Dermis microvascular lymphatic vessel endothelial cell (primary cell): ENCODE data around the gene HYOU1. TPM values are rescaled to one million over a fixed set of nuclear protein-coding genes. Genes with fewer than 3 reads are reported as not detected.
"Not testable (repeated sequence)": the region's sequence is repeated elsewhere in the genome, so short reads cannot be mapped to it uniquely, and the experiment has no call there.

ENCODE experiments used
- DNase-seq, 2 donors: peaks; one replicate each; pipeline versions ENCODE4 v3.0.0 to v3.0.0-alpha.2; 2010; ENCODE audit warnings: low read depth in 2 of 2
- total RNA-seq: library from RNA; depleted of rRNA; stranded (reverse); fragments of >200 nt; gene quantifications from 2 replicates; pipeline ENCODE4 v1.2.1, GENCODE V29; 2014

HYOU1 gene
- total RNA-seq, 1 donor from 2014 or later = 146 TPM

GRCh38 chr11:119024430-119025098 lies 32.4 kb downstream of the HYOU1 start:
- no peak for DNase-seq

DNA sequence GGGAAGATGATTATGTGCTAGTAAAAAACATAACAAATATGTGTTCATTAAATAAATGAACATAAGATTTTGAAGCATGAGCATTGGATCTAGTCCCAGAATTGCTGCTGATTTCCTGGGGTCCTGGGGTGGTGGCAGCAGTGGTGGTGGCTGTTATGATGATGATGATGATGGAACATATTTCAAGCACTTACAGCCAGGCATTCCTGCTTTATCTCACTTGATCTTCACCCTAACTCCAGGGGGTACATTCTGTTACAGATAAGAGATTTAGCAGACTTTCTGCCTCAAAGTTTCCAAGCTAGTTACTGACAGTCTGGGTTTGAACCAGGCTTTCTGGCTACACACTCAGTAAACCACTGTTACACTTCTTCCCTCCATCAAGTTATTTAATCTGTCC lies 33.3 kb downstream of the HYOU1 start:
- DNase-seq = no peak

- no peak for DNase-seq
Observed at GRCh38 chr11:119021631-119022030, 35.4 kb downstream of the HYOU1 start.

DNA sequence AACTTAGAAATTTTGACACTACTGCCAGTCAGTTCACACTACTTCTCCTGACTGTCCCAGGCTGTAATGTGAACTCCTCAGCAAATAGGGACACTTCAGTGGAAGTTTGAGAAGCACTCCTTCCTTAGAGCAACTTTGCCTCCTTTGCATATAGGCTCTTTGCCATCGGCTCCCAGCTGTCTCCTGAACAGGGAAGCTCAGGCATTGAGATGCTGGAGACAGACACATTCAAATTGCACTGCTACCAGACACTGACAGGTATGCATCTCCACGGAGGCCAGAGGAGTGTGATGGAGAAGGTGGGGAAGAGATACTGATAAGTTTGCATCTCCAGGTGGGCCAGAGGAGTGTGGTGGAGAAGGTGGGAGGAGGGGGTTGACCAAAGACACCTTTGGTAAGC lies 37.0 kb downstream of the HYOU1 start:
- DNase-seq = no peak

DNA sequence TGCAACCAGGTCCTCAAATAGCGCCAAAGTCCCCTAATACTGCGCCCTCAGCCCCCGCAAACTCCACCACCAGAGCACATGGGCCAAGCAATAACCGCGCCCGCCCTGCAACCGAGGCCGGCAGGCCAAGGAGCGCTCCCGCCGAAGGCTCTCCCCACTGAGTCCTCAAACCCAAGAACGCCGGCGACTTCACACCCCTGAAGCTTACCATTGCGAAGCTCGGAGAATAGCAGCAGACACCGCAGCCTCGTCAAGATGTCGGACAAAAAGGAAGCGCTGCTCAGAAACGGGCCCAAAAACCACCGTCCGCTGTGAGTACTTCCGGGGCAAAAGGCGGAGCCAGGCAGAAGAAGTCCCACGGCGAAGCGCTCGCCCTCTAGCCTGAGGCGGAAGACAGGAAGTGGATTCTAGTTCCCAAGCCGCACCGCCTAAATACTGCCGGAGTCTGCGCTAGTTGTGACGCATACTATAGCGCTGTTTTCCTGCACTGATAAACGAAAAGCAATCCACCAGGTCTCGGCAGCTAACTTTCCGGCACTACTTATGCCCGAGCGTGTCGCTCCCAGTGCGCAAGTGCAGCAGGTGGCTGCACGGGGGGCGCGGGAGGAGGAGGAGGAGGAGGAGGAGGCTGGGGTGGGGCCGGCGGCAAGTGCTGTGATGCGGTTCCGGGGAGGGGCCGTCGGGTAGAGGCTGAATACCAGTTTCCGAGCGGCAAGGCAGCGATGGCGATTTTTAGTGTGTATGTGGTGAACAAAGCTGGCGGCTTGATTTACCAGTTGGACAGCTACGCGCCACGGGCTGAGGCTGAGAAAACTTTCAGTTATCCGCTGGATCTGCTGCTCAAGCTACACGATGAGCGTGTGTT lies 38.7 kb downstream of the HYOU1 start, which contains the start of the genes RPS25 and TRAPPC4:
RPS25 (minus strand) TSS at position 270 of the 865 bp plus-strand sequence; CDS start at position 211, 59 bp downstream.
TRAPPC4 (plus strand) TSS at position 693 of the 865 bp plus-strand sequence; CDS start at position 723, 30 bp downstream.
- DNase-seq = peak; percentile 93 to 97

GRCh38 chr11:119017377-119017776 lies 39.6 kb downstream of the HYOU1 start:
- DNase-seq = not testable (repeated sequence)

- no peak for DNase-seq
Observed at GRCh38 chr11:119016216-119017009, 40.6 kb downstream of the HYOU1 start.

- DNase-seq = no peak
Observed at GRCh38 chr11:119015054-119015611, 41.9 kb downstream of the HYOU1 start.

DNA sequence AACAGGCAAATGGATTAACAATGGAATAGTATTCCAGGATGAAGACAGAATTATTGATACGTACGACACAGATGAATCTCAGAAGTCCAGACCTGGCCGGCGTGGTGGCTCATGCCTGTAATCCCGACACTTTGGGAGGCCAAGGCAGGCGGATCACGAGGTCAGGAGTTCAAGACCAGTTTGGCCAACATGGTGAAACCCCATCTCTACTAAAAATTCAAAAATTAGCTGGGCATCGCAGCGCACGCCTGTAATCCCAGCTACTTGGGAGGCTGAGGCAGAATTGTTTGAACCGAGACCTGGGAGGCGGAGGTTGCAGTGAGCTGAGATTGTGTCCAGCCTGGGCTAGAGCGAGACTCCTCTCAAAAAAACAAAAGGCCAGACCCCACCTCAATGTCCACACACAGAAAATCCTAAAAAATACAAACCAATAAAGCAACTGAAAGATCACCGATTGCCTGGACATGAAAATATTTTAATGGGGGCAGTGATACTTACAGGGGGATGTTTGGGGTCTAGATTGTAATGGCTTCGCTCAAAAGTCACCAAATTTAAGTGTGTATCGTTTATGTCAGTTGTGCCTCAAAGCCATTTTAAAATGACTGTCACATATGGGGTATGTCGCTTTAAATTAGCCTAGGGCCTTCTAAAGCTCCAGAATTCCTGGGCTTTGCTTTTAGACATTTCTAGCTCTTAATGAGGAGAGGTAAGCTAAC lies 42.6 kb downstream of the HYOU1 start:
- no peak for DNase-seq

DNA sequence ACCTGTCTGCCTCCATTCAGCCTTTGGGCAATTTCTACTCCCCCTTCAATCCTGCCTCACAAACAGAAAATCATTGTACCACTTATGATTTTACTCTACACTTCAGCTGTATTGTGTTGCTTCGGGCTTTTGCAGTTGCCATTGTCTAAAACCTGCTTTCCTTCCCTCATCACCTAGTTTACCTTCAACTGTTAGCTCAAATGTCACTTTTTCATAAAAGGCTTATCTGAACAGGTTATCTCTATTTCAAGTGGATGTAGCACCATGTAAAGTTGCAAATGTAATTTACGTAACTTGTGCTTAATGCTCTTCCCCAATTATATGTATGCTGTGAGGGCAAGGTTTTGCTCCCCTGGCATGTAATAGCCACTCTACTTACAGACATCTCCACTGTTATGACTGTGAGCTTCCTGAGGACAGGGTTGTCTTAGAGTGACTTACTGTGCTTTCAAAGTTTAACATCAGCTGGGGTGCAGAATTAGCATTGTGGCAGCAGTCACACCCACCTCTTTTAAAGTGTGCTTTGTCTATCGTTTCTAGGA lies 44.3 kb downstream of the HYOU1 start:
- no peak for DNase-seq

DNA sequence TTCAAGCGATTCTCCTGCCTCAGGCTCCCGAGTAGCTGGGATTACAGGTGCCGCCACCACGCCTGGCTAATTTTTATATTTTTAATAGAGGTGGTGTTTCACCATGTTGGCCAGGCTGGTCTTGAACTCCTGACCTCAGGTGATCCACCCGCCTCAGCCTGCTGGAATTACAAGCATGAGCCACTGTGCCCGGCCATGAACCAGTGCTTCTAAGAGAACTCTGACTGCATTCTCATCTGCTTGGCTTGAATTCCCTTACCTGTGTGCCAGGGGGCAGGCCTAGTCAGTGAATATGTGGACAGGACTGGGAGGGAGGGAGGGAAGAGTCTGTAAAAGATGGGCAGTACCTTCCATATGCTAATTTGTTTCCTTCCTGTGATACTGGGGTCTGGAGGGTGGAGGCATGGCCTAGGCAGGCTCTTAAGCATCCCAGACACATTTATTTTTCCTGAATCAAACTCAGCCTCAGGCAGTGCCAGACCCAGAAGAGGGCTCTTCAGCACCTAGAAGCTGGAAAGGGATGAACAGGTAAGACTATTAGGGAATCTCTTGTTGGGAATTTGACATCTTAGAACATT lies 45.4 kb downstream of the HYOU1 start:
- no peak for DNase-seq

GRCh38 chr11:119006656-119007055 lies 50.3 kb downstream of the HYOU1 start:
- DNase-seq = no peak

- DNase-seq = no peak
Observed at GRCh38 chr11:119000906-119001305, 56.1 kb downstream of the HYOU1 start.

DNA sequence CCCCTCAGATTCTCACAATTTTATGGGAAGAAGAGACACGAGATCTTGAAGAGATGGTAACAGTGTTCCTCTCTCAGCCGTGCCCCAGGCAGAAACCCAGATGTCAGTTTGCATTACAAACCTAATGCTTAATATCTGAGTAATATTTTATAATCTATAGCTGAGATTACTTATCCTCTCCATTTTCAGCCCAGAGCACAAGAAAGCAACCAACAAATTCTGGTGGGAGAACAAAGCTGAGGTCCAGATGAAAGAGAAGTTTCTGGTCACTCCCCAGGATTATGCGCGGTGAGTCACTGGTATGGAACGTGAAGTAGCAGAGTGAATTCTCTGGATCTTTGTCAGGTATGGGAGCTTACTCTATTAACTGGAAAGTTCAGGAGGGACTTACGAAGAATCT lies 58.2 kb downstream of the HYOU1 start:
- DNase-seq = peak in 1 of 2 donors; percentile 56

GRCh38 chr11:118998388-118998717 lies 58.7 kb downstream of the HYOU1 start:
- peak in 1 of 2 donors; percentile 13 for DNase-seq

DNA sequence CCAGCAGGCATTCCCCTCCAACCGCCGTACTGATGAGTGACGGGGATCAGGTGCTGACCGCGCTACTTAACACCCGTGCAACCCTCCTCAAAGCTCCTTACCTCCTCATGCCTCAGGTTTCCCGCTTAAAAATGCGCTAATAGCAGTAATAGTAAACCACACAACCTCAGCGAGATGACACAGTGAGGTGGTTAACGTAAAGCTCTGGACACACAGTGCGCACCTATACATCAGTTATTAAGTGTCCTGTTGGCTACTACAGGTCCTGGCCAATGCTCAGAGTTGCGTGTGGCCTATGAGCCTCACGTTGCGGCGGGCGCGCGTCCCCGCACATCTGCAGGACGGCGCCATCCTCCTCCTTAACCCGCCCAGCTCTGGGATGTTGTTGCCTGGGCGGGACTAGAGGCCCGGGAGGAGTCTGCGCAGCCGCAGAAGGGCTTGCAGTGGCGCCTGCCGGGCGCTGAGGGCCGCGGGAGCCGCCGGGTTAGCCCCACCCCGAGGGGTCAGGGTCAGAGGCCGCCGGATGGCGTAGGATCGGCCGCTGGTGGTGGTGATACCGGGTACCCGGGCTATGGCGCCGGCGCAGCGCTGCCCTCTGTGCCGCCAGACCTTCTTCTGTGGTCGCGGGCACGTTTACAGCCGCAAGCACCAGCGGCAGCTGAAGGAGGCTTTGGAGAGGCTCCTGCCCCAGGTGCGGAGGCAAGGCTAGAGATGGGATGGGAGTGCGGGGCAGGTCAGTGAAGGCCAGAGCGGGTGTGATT lies 59.2 kb downstream of the HYOU1 start, which contains the start of gene CENATAC:
CENATAC (plus strand) TSS at position 512 of the 761 bp plus-strand sequence; CDS start at position 572, 60 bp downstream.
- DNase-seq = peak; percentile 71 to 86

DNA sequence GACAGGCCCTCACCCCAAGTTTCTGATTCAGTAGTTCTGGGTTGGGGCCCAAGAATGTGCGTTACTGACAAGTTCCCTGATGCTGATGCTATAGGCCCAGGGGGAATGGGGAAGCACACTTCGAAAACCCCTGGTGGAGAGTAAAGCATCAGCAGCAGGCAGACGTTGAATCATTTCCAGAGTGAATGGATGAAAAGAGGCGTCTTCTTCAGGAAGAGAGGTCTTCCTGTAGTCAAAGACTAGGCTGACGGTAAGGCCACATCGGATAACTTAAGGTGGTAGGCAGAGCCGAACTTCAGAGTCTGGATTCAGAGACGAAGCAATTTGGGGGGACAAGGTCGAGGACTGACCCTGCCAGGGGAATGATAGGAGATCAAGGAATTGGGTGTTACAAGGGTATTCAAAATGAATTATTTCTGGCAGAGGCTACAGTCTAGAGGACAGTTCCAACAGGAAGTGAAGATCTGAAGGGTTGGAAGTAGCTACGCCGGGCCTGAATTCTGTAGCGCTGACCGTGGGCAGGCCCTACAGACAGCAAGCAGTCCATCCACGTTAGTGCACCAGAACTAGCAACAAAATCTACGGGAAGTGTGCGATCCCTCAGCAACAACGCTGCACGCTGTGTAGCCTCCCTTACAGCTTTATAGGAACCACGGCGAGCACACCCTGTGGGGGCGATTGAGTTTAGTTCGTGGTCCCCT lies 59.9 kb downstream of the HYOU1 start:
- peak in 1 of 2 donors; percentile 33 for DNase-seq
